B cell (primary cell): ENCODE results near the gene CNTNAP1. TPM values are rescaled to one million over a fixed set of nuclear protein-coding genes. Genes with fewer than 3 reads are reported as not detected.

Experiments used
- ATAC-seq: fragments of 200-7000 bp; cut with Tn5 transposase; one replicate; pipeline ENCODE4 v1.10.0; 2021; ENCODE audit warnings: low read depth, mild to moderate bottlenecking, moderate number of reproducible peaks, moderate library complexity
- CTCF ChIA-PET: fragments of 350-600 bp; sonication (Branson Sonifier 250); formaldehyde crosslinking; loops from one replicate; lab custom pipeline; 2021; ENCODE audit warnings: antibody characterized with exemption, inconsistent platforms; lab: Charles Lee
- POLR2A ChIA-PET: fragments of 350-600 bp; sonication (Branson Sonifier 250); formaldehyde crosslinking; loops from one replicate; lab custom pipeline; 2021; ENCODE audit warnings: antibody characterized with exemption; lab: Charles Lee
- DNase-seq: peaks from one replicate; pipeline ENCODE4 v3.0.0; 2013
- H2AFZ ChIP-seq: 2 replicates; pipeline ENCODE4 v1.6.1; 2012; ENCODE audit warnings: mild to moderate bottlenecking, low read depth, low read length; ENCODE audit not compliant: insufficient read depth, poor library complexity, severe bottlenecking
- H3K27ac ChIP-seq, 2 donors: 1 replicate in 1 of 2; 2 replicates in 1 of 2; pipeline ENCODE4 v1.5.1; 2012 to 2013; ENCODE audit warnings: low read length in 2 of 2, mild to moderate bottlenecking in 2 of 2, moderate library complexity in 1 of 2
- H3K27me3 ChIP-seq, 4 experiments: fragments of 200-600 bp in 1 of 4; sonication (generic) in 1 of 4; replicated peaks in 1 of 4; 1 replicate in 2 of 4; 2 replicates in 2 of 4; pipeline versions ENCODE4 v1.6.1 to v1.7.0; 2013 to 2016; ENCODE audit warnings: low read length in 3 of 4, mild to moderate bottlenecking in 2 of 4, mixed read lengths in 1 of 4, moderate library complexity in 1 of 4; ENCODE audit not compliant: insufficient read depth in 4 of 4, control insufficient read depth in 3 of 4; ENCODE audit errors: control extremely low read depth in 1 of 4
- H3K36me3 ChIP-seq, 2 experiments: replicated peaks in 1 of 2; 1 replicate in 1 of 2; 2 replicates in 1 of 2; pipeline versions ENCODE4 v1.6.1 to v1.7.1; 2013; ENCODE audit warnings: low read length in 1 of 2; ENCODE audit not compliant: insufficient read depth in 2 of 2, control insufficient read depth in 1 of 2; ENCODE audit errors: control extremely low read depth in 1 of 2, extremely low read depth in 1 of 2
- H3K4me1 ChIP-seq, 2 donors: fragments of 200-600 bp in 1 of 2; sonication (generic) in 1 of 2; 1 replicate in 1 of 2; 2 replicates in 1 of 2; pipeline versions ENCODE4 v1.5.1 to v1.6.1; 2013 to 2017; ENCODE audit warnings: low read length in 2 of 2; ENCODE audit not compliant: control insufficient read depth in 2 of 2, insufficient read depth in 2 of 2
- H3K4me2 ChIP-seq: replicated peaks from 2 replicates; pipeline ENCODE3; 2012; ENCODE audit warnings: mild to moderate bottlenecking, low read depth, low read length; ENCODE audit not compliant: poor library complexity, severe bottlenecking
- H3K4me3 ChIP-seq, 5 experiments: fragments of 200-600 bp in 1 of 5; sonication (generic) in 1 of 5; 1 replicate in 3 of 5; 2 replicates in 2 of 5; pipeline versions ENCODE4 v1.5.1 to v1.7.0; 2011 to 2016; ENCODE audit warnings: low read length in 4 of 5, mild to moderate bottlenecking in 4 of 5, low read depth in 2 of 5, control low read depth in 1 of 5, moderate library complexity in 1 of 5; ENCODE audit not compliant: insufficient read depth in 1 of 5; ENCODE audit errors: control extremely low read depth in 1 of 5, extremely low read depth in 1 of 5
- H3K79me2 ChIP-seq: fragments of 200-600 bp; sonication (generic); one replicate; pipeline ENCODE4 v1.6.0; 2016; ENCODE audit warnings: low read length; ENCODE audit not compliant: control insufficient read depth, insufficient read depth
- H3K9ac ChIP-seq: fragments of 200-600 bp; sonication (generic); 2 replicates; pipeline ENCODE4 v1.6.1; 2017; ENCODE audit warnings: mild to moderate bottlenecking, low read length, moderate library complexity
- H3K9me3 ChIP-seq, 3 donors: one replicate each; pipeline versions ENCODE4 v1.6.1 to v1.7.1; 2013; ENCODE audit warnings: low read length in 2 of 3; ENCODE audit not compliant: control insufficient read depth in 2 of 3, insufficient read depth in 1 of 3; ENCODE audit errors: control extremely low read depth in 1 of 3
- H4K20me1 ChIP-seq: 2 replicates; pipeline ENCODE4 v1.6.0; 2012; ENCODE audit warnings: mild to moderate bottlenecking, low read length; ENCODE audit not compliant: insufficient read depth, control insufficient read depth, poor library complexity, severe bottlenecking
- H3K27ac Mint-ChIP-seq: one replicate; pipeline ENCODE4 v1.8.0; 2021; ENCODE audit warnings: mixed read lengths
- H3K27me3 Mint-ChIP-seq: one replicate; pipeline ENCODE4 v1.8.0; 2021; ENCODE audit warnings: mixed read lengths
- H3K4me1 Mint-ChIP-seq: one replicate; pipeline ENCODE4 v1.8.0; 2021; ENCODE audit warnings: mixed read lengths
- H3K4me3 Mint-ChIP-seq: one replicate; pipeline ENCODE4 v1.8.0; 2021; ENCODE audit warnings: mixed read lengths
- H3K9me3 Mint-ChIP-seq: one replicate; pipeline ENCODE4 v1.8.0; 2022; ENCODE audit warnings: mixed read lengths; ENCODE audit not compliant: insufficient read depth
- EZH2 ChIP-seq: IDR thresholded peaks from 2 replicates; pipeline ENCODE4 v1.6.1; 2012; ENCODE audit warnings: borderline replicate concordance, low read depth, mild to moderate bottlenecking, moderate library complexity, low read length; ENCODE audit not compliant: insufficient read depth, poor library complexity, severe bottlenecking
- WGBS: methylation state at CpG from one replicate; pipeline ENCODE4 v1.1.5; 2013; ENCODE audit warnings: missing lambda C conversion rate; ENCODE audit not compliant: insufficient coverage; 5-methylcytosine and 5-hydroxymethylcytosine counted together
- intact Hi-C: fragments of 100-400 bp; cut with micrococcal nuclease; formaldehyde crosslinking; loops from one replicate; pipeline ENCODE4 v1.10.0; 2022
- polyA plus RNA-seq: library from polyadenylated mRNA; depleted of rRNA; stranded (reverse); fragments of >200 nt; gene quantifications from 2 replicates; pipeline ENCODE4 v1.2.3, GENCODE V29; 2012
- small RNA-seq: library from RNA; depleted of rRNA; stranded (forward); fragments of <200 nt; gene quantifications from one replicate; pipeline ENCODE3, GENCODE V24; 2012; ENCODE audit warnings: low replicate concordance, low read depth; ENCODE audit not compliant: insufficient read length
- total RNA-seq, 2 donors: library from RNA; stranded (reverse); fragments of 120-200 nt in 1 of 2; gene quantifications; 1 replicate in 1 of 2; 2 replicates in 1 of 2; pipeline versions ENCODE4 v1.2.3 to v1.2.4, GENCODE V29; 2013 to 2022
- TF ChIP-seq, protein P1 (sequence below): fragments of 200-600 bp; IDR thresholded peaks from one replicate; pipeline ENCODE4 v1.8.0; 2022; ENCODE audit warnings: antibody characterized with exemption, mild to moderate bottlenecking

The CNTNAP1 gene
- total and polyA plus RNA-seq, 2 donors (not counting 1 experiment from before 2014, with no cell fraction given) = 3.5 to 4.7 TPM

DNA sequence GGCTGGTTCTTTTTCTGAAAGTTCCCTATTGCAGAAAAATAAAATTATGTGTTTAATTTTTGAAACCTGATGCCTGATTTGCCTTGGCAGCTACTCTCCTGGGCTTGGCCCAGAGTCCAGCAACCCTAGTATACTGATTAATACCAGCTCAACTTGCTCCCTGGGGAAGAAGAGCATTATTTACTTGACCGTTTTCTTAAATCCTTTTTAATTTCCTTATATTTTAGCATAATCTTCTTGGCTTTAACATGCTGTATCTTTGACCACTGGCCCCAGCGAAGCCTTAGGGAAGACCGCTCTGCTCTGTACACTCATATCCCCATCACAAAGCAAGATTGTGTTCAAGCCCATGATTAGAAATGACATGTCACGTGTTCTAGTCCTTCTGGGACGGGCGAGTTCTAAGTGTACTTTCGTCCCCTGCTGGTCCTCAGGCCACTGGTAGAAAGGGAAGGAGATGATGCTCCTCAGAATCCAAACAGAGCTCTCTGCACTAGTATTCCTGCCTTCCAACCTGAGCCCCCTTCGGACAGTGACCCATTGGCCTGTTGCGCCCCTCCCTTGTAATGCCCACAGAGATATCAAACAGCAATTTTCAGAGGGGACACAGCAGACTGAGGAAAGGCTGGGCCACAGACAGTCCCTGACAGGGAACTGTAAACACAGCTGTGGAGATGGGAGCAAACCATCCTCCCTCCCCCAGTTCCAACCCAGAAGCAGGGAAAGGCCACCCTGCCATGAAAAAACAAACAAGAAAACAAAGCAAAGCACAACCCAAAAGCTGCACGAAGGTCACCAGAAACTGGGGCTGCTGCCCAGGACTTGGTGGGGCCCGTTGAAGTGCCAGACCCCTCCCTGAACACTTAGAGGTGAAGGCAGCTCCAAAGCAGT, 66.8 kb downstream of the CNTNAP1 start:
- Histone ChIP-seq H2AFZ (no peak overlapping the region), H3K27me3 (peaks cover 0 to 19% (median 3%) of the 10 kb centered on the region in 4 experiments), H3K27ac (no peak overlapping the region), H3K9ac (no peak overlapping the region), H3K4me1 (peaks cover 7 to 10% of the 10 kb centered on the region in 2 donors), H4K20me1 (no peaks in the 10 kb centered on the region), H3K36me3 (no peaks in the 10 kb centered on the region), H3K4me2 (no peak overlapping the region), H3K4me3 (no peak overlapping the region), H3K79me2 (peaks cover 11% of the 10 kb centered on the region), H3K9me3 (no peaks in the 10 kb centered on the region)
- H3K27ac Mint-ChIP-seq = no peak overlapping the region
- H3K9me3 Mint-ChIP-seq = no peaks in the 10 kb centered on the region
- H3K4me1 Mint-ChIP-seq = peaks cover 10% of the 10 kb centered on the region
- ATAC-seq (no peak), DNase-seq (no peak)
- ChIA-PET CTCF (interaction anchor here (1.2 to 1.4 kb wide), 3 partner anchors 12 to 16 kb away, joined by 4 to 6 read pairs (median 5); partner anchors contain the start of gene RAMP2), POLR2A (no interaction called here)
- 94% methylated on average over 11 of the region's 11 CpGs for WGBS
- H3K4me3 Mint-ChIP-seq = no peak overlapping the region
- H3K27me3 Mint-ChIP-seq = peaks cover 27% of the 10 kb centered on the region
- intact Hi-C loops = loop anchor here (10.0 kb wide), 1 partner anchor 736 kb away; the partner anchor contains the start of gene DHX8
- TF ChIP-seq, protein P1, sequence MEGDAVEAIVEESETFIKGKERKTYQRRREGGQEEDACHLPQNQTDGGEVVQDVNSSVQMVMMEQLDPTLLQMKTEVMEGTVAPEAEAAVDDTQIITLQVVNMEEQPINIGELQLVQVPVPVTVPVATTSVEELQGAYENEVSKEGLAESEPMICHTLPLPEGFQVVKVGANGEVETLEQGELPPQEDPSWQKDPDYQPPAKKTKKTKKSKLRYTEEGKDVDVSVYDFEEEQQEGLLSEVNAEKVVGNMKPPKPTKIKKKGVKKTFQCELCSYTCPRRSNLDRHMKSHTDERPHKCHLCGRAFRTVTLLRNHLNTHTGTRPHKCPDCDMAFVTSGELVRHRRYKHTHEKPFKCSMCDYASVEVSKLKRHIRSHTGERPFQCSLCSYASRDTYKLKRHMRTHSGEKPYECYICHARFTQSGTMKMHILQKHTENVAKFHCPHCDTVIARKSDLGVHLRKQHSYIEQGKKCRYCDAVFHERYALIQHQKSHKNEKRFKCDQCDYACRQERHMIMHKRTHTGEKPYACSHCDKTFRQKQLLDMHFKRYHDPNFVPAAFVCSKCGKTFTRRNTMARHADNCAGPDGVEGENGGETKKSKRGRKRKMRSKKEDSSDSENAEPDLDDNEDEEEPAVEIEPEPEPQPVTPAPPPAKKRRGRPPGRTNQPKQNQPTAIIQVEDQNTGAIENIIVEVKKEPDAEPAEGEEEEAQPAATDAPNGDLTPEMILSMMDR = no peak
- TF ChIP-seq EZH2 = no peak

Small RNA genes within 50 kb of the gene (small RNA-seq; reads per million reads assigned to genes)
- not detected for gene MIR6780A

Other genes with a start within 250 kb of the CNTNAP1 start
- gene ATP6V0A1, start 223.7 kb upstream of the CNTNAP1 start, total RNA-seq = 59.1 and 65.0 TPM in 2 replicates
- 90.9 and 108 TPM in 2 replicates for gene ATP6V0A1, start 223.7 kb upstream of the CNTNAP1 start, polyA plus RNA-seq
- 44.8 and 47.1 TPM in 2 replicates for gene NAGLU, start 146.3 kb upstream of the CNTNAP1 start, total RNA-seq
- 43.4 and 52.4 TPM in 2 replicates for gene NAGLU, start 146.3 kb upstream of the CNTNAP1 start, polyA plus RNA-seq
- 2.0 and 3.3 TPM in 2 replicates for gene HSD17B1, start 129.6 kb upstream of the CNTNAP1 start, total RNA-seq
- gene HSD17B1, start 129.6 kb upstream of the CNTNAP1 start, polyA plus RNA-seq = 1.3 and 1.5 TPM in 2 replicates
- 76.6 and 82.4 TPM in 2 replicates for gene COASY, start 120.4 kb upstream of the CNTNAP1 start, total RNA-seq
- 55.9 and 82.3 TPM in 2 replicates for gene COASY, start 120.4 kb upstream of the CNTNAP1 start, polyA plus RNA-seq
- 66.6 and 71.5 TPM in 2 replicates for gene MLX, start 115.4 kb upstream of the CNTNAP1 start, total RNA-seq
- 57.3 and 62.4 TPM in 2 replicates for gene MLX, start 115.4 kb upstream of the CNTNAP1 start, polyA plus RNA-seq
- 7.9 and 10.4 TPM in 2 replicates for gene PSMC3IP, start 104.8 kb upstream of the CNTNAP1 start, total RNA-seq
- gene PSMC3IP, start 104.8 kb upstream of the CNTNAP1 start, polyA plus RNA-seq = 2.8 and 3.2 TPM in 2 replicates
- 103 and 108 TPM in 2 replicates for gene RETREG3, start 73.2 kb upstream of the CNTNAP1 start, total RNA-seq
- gene RETREG3, start 73.2 kb upstream of the CNTNAP1 start, polyA plus RNA-seq = 43.1 and 44.1 TPM in 2 replicates
- gene TUBG1, start 72.8 kb upstream of the CNTNAP1 start, total RNA-seq = 15.7 and 17.2 TPM in 2 replicates
- 12.3 and 19.5 TPM in 2 replicates for gene TUBG1, start 72.8 kb upstream of the CNTNAP1 start, polyA plus RNA-seq
- gene TUBG2, start 23.2 kb upstream of the CNTNAP1 start, total RNA-seq = 18.3 and 19.0 TPM in 2 replicates
- 11.9 and 16.7 TPM in 2 replicates for gene TUBG2, start 23.2 kb upstream of the CNTNAP1 start, polyA plus RNA-seq
- gene PLEKHH3, start 5.5 kb upstream of the CNTNAP1 start, total RNA-seq = 0.44 and 0.97 TPM in 2 replicates
- gene PLEKHH3, start 5.5 kb upstream of the CNTNAP1 start, polyA plus RNA-seq = 0.67 and 1.4 TPM in 2 replicates
- gene CCR10, start 688 bp upstream of the CNTNAP1 start, total RNA-seq = 0.49 and 0.80 TPM in 2 replicates
- 1.8 and 2.7 TPM in 2 replicates for gene CCR10, start 688 bp upstream of the CNTNAP1 start, polyA plus RNA-seq
- 169 and 180 TPM in 2 replicates for gene EZH1, start 62.5 kb downstream of the CNTNAP1 start, total RNA-seq
- gene EZH1, start 62.5 kb downstream of the CNTNAP1 start, polyA plus RNA-seq = 115 and 195 TPM in 2 replicates
- gene RAMP2, start 78.7 kb downstream of the CNTNAP1 start, total RNA-seq = not detected in 2 replicates
- gene RAMP2, start 78.7 kb downstream of the CNTNAP1 start, polyA plus RNA-seq = not detected in 2 replicates
- gene VPS25, start 90.9 kb downstream of the CNTNAP1 start, total RNA-seq = 38.7 and 38.8 TPM in 2 replicates
- gene VPS25, start 90.9 kb downstream of the CNTNAP1 start, polyA plus RNA-seq = 30.6 and 40.5 TPM in 2 replicates
- gene WNK4, start 98.1 kb downstream of the CNTNAP1 start, total RNA-seq = 0.12 and 0.44 TPM in 2 replicates
- 0.03 and 0.06 TPM in 2 replicates for gene WNK4, start 98.1 kb downstream of the CNTNAP1 start, polyA plus RNA-seq
- 31.9 and 32.1 TPM in 2 replicates for gene COA3, start 116.2 kb downstream of the CNTNAP1 start, total RNA-seq
- 7.5 and 18.5 TPM in 2 replicates for gene COA3, start 116.2 kb downstream of the CNTNAP1 start, polyA plus RNA-seq
- gene CNTD1, start 116.3 kb downstream of the CNTNAP1 start, total RNA-seq = not detected in 2 replicates
- not detected in 2 replicates for gene CNTD1, start 116.3 kb downstream of the CNTNAP1 start, polyA plus RNA-seq
- gene BECN1, start 141.8 kb downstream of the CNTNAP1 start, total RNA-seq = 111 and 126 TPM in 2 replicates
- 61.3 and 71.2 TPM in 2 replicates for gene BECN1, start 141.8 kb downstream of the CNTNAP1 start, polyA plus RNA-seq
- gene PSME3, start 150.9 kb downstream of the CNTNAP1 start, total RNA-seq = 70.3 and 76.2 TPM in 2 replicates
- 43.4 and 55.1 TPM in 2 replicates for gene PSME3, start 150.9 kb downstream of the CNTNAP1 start, polyA plus RNA-seq
- 3.8 and 4.1 TPM in 2 replicates for gene AOC2, start 162.0 kb downstream of the CNTNAP1 start, total RNA-seq
- gene AOC2, start 162.0 kb downstream of the CNTNAP1 start, polyA plus RNA-seq = 1.9 and 2.6 TPM in 2 replicates
- 0.75 and 1.2 TPM in 2 replicates for gene AOC3, start 168.7 kb downstream of the CNTNAP1 start, total RNA-seq
- gene AOC3, start 168.7 kb downstream of the CNTNAP1 start, polyA plus RNA-seq = 1.5 and 2.7 TPM in 2 replicates
- not detected in 2 replicates for gene G6PC1, start 218.3 kb downstream of the CNTNAP1 start, total RNA-seq
- not detected in 2 replicates for gene G6PC1, start 218.3 kb downstream of the CNTNAP1 start, polyA plus RNA-seq